Liver (tissue), 9 donors: ENCODE data around the gene PTPRD. TPM values are rescaled to one million over a fixed set of nuclear protein-coding genes. Genes with fewer than 3 reads are reported as not detected.

ENCODE experiments used
- DNase-seq: peaks from one replicate; pipeline ENCODE4 v3.0.0-alpha.2; 2017; ENCODE audit warnings: low spot score
- H3K27ac ChIP-seq, 2 donors: one replicate each; pipeline ENCODE4 v1.7.0; 2013; ENCODE audit warnings: inconsistent platforms in 2 of 2, low read length in 2 of 2, control low read depth in 1 of 2, low read depth in 1 of 2, mild to moderate bottlenecking in 1 of 2
- H3K27me3 ChIP-seq, 4 donors: one replicate each; pipeline versions ENCODE4 v1.6.1 to v1.7.0; 2013; ENCODE audit warnings: low read length in 3 of 4, inconsistent platforms in 1 of 4, mild to moderate bottlenecking in 1 of 4, moderate library complexity in 1 of 4; ENCODE audit not compliant: control insufficient read depth in 4 of 4, insufficient read depth in 4 of 4
- H3K36me3 ChIP-seq, 4 donors: one replicate each; pipeline versions ENCODE4 v1.6.1 to v1.7.0; 2013; ENCODE audit warnings: low read length in 3 of 4, mild to moderate bottlenecking in 3 of 4, low read depth in 1 of 4, moderate library complexity in 1 of 4; ENCODE audit not compliant: control insufficient read depth in 4 of 4, insufficient read depth in 3 of 4
- H3K4me1 ChIP-seq, 4 donors: one replicate each; pipeline versions ENCODE4 v1.6.1 to v1.7.0; 2013; ENCODE audit warnings: low read length in 3 of 4, mild to moderate bottlenecking in 3 of 4, moderate library complexity in 1 of 4; ENCODE audit not compliant: control insufficient read depth in 4 of 4, insufficient read depth in 4 of 4
- H3K4me3 ChIP-seq, 3 donors: one replicate each; pipeline versions ENCODE4 v1.6.1 to v1.7.0; 2013; ENCODE audit warnings: low read length in 3 of 3, control low read depth in 1 of 3, low read depth in 1 of 3, mild to moderate bottlenecking in 1 of 3
- H3K9ac ChIP-seq, 2 donors: one replicate each; pipeline ENCODE4 v1.7.0; 2013; ENCODE audit warnings: low read length in 2 of 2, mild to moderate bottlenecking in 2 of 2, moderate library complexity in 2 of 2, control low read depth in 1 of 2, low read depth in 1 of 2
- H3K9me3 ChIP-seq, 4 donors: one replicate each; pipeline versions ENCODE4 v1.6.1 to v1.7.0; 2013; ENCODE audit warnings: low read length in 3 of 4; ENCODE audit not compliant: control insufficient read depth in 4 of 4
- EGR1 ChIP-seq, 2 donors: IDR thresholded peaks; 2 replicates each; pipeline ENCODE4 v1.6.1; 2016 to 2018; ENCODE audit warnings: antibody characterized with exemption in 2 of 2, low read depth in 2 of 2
- FOXA1 ChIP-seq: IDR thresholded peaks from 2 replicates; pipeline ENCODE4 v1.6.1; 2016; ENCODE audit warnings: antibody characterized with exemption
- FOXA2 ChIP-seq: IDR thresholded peaks from 2 replicates; pipeline ENCODE4 v1.6.1; 2016; ENCODE audit warnings: antibody characterized with exemption
- GABPA ChIP-seq, 2 donors: IDR thresholded peaks in 1 of 2; conservative IDR thresholded peaks in 1 of 2; 2 replicates each; pipeline ENCODE4 v1.6.1; 2016; ENCODE audit warnings: antibody characterized with exemption in 2 of 2, mild to moderate bottlenecking in 1 of 2, moderate library complexity in 1 of 2
- HNF4A ChIP-seq, 2 donors: conservative IDR thresholded peaks; 2 replicates each; pipeline ENCODE4 v1.6.1; 2016; ENCODE audit warnings: antibody characterized with exemption in 2 of 2, mild to moderate bottlenecking in 2 of 2
- HNF4G ChIP-seq: IDR thresholded peaks from 2 replicates; pipeline ENCODE4 v1.6.1; 2016; ENCODE audit warnings: antibody characterized with exemption
- JUND ChIP-seq, 2 donors: IDR thresholded peaks; 2 replicates each; pipeline ENCODE4 v1.6.1; 2016; ENCODE audit warnings: antibody characterized with exemption in 2 of 2
- NR2F2 ChIP-seq: IDR thresholded peaks from 2 replicates; pipeline ENCODE4 v1.6.1; 2016; ENCODE audit warnings: antibody characterized with exemption
- RXRA ChIP-seq, 2 donors: IDR thresholded peaks; 2 replicates each; pipeline ENCODE4 v1.6.1; 2017 to 2018; ENCODE audit warnings: antibody characterized with exemption in 2 of 2, mild to moderate bottlenecking in 1 of 2
- SP1 ChIP-seq: IDR thresholded peaks from 2 replicates; pipeline ENCODE4 v1.6.1; 2018; ENCODE audit warnings: antibody characterized with exemption, mild to moderate bottlenecking
- TAF1 ChIP-seq: conservative IDR thresholded peaks from 2 replicates; pipeline ENCODE4 v1.6.1; 2016; ENCODE audit warnings: antibody characterized with exemption, mild to moderate bottlenecking
- YY1 ChIP-seq: IDR thresholded peaks from 2 replicates; pipeline ENCODE4 v1.6.1; 2016; ENCODE audit warnings: antibody characterized with exemption, mild to moderate bottlenecking
- WGBS: extraction: QIAGEN DNeasy Blood & Tissue Kit; methylation state at CpG from one replicate; pipeline ENCODE4 v1.1.7; 2013; 5-methylcytosine and 5-hydroxymethylcytosine counted together
- polyA plus RNA-seq, 2 donors: library from polyadenylated mRNA; stranded (reverse) in 1 of 2; unstranded in 1 of 2; fragments of 200-250 nt in 1 of 2; fragments of >200 nt in 1 of 2; fragmentation: Nextera tagmentation in 1 of 2; extraction: Ambion mirVana in 1 of 2; gene quantifications; one replicate each; pipeline versions ENCODE4 v1.2.1 to v1.2.3, GENCODE V29; 2013 to 2015
- total RNA-seq, 2 donors: library from RNA; depleted of rRNA; stranded (reverse); fragments of >200 nt; gene quantifications; one replicate each; pipeline ENCODE4 v1.2.3, GENCODE V29; 2014
- TF ChIP-seq, protein P1 (sequence below): IDR thresholded peaks from 2 replicates; pipeline ENCODE4 v1.6.1; 2016; ENCODE audit warnings: antibody characterized with exemption, mild to moderate bottlenecking
- TF ChIP-seq, protein P2 (sequence below): IDR thresholded peaks from 2 replicates; pipeline ENCODE4 v1.6.1; 2016; ENCODE audit warnings: antibody characterized with exemption
- TF ChIP-seq, protein P3 (sequence below): fragments of 150-350 bp; IDR thresholded peaks from 2 replicates; pipeline ENCODE4 v1.5.1; 2017; ENCODE audit warnings: improper control_type of control experiment, low read depth, low read length; ENCODE audit not compliant: missing input control
- TF ChIP-seq, protein P4 (sequence below): IDR thresholded peaks from 2 replicates; pipeline ENCODE4 v1.6.1; 2016; ENCODE audit warnings: antibody characterized with exemption
- donor health status: healthy.
- donor health status: healthy.
- donor health status: healthy.
- donor health status: healthy.
- donor health status: healthy.

PTPRD gene
- total and polyA plus RNA-seq, 4 donors: 0.78 to 34.2 (median 4.7) TPM

DNA sequence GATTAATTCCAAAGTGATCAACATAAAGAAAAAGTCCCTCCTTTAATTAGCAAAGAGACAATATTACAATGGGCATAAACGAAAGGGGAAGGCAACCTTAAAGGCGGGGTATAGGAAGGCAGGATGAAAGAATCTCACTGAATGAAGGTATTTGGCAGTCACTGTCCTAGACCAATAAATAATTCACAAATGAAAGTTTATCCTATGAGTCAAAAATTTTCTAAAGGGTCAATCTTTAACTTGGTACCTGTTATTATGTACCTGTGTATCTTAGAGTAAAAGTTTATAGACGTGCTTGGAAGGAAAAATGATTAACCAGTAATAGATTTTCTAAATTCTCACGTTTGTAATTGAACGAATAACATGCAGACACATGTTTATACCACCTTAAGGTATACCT, 1867.5 kb downstream of the PTPRD start:
- no peak for TF ChIP-seq HNF4G
- TF ChIP-seq FOXA1: no peak
- TF ChIP-seq GABPA (IDR thresholded peaks at IDR 0.05 in 1 of 2, conservative IDR thresholded peaks at IDR 0.05 in 1 of 2): no peak
- no peak for TF ChIP-seq FOXA2
- no peak for TF ChIP-seq TAF1
- TF ChIP-seq YY1: no peak
- TF ChIP-seq NR2F2: no peak
- no peak for TF ChIP-seq SP1
- TF ChIP-seq, protein P1, sequence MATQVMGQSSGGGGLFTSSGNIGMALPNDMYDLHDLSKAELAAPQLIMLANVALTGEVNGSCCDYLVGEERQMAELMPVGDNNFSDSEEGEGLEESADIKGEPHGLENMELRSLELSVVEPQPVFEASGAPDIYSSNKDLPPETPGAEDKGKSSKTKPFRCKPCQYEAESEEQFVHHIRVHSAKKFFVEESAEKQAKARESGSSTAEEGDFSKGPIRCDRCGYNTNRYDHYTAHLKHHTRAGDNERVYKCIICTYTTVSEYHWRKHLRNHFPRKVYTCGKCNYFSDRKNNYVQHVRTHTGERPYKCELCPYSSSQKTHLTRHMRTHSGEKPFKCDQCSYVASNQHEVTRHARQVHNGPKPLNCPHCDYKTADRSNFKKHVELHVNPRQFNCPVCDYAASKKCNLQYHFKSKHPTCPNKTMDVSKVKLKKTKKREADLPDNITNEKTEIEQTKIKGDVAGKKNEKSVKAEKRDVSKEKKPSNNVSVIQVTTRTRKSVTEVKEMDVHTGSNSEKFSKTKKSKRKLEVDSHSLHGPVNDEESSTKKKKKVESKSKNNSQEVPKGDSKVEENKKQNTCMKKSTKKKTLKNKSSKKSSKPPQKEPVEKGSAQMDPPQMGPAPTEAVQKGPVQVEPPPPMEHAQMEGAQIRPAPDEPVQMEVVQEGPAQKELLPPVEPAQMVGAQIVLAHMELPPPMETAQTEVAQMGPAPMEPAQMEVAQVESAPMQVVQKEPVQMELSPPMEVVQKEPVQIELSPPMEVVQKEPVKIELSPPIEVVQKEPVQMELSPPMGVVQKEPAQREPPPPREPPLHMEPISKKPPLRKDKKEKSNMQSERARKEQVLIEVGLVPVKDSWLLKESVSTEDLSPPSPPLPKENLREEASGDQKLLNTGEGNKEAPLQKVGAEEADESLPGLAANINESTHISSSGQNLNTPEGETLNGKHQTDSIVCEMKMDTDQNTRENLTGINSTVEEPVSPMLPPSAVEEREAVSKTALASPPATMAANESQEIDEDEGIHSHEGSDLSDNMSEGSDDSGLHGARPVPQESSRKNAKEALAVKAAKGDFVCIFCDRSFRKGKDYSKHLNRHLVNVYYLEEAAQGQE: no peak
- TF ChIP-seq HNF4A (conservative IDR thresholded peaks at IDR 0.05): no peak
- TF ChIP-seq, protein P2, sequence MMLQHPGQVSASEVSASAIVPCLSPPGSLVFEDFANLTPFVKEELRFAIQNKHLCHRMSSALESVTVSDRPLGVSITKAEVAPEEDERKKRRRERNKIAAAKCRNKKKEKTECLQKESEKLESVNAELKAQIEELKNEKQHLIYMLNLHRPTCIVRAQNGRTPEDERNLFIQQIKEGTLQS: no peak
- TF ChIP-seq, protein P3, sequence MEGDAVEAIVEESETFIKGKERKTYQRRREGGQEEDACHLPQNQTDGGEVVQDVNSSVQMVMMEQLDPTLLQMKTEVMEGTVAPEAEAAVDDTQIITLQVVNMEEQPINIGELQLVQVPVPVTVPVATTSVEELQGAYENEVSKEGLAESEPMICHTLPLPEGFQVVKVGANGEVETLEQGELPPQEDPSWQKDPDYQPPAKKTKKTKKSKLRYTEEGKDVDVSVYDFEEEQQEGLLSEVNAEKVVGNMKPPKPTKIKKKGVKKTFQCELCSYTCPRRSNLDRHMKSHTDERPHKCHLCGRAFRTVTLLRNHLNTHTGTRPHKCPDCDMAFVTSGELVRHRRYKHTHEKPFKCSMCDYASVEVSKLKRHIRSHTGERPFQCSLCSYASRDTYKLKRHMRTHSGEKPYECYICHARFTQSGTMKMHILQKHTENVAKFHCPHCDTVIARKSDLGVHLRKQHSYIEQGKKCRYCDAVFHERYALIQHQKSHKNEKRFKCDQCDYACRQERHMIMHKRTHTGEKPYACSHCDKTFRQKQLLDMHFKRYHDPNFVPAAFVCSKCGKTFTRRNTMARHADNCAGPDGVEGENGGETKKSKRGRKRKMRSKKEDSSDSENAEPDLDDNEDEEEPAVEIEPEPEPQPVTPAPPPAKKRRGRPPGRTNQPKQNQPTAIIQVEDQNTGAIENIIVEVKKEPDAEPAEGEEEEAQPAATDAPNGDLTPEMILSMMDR: no peak
- TF ChIP-seq EGR1 (IDR thresholded peaks at IDR 0.05; ENCODE audit: low read depth in 2 of 2): no peak
- Histone ChIP-seq H3K36me3 (no peaks in the 10 kb centered on the region), H3K4me1 (peaks cover 0 to 12% (median 1%) of the 10 kb centered on the region in 4 donors), H3K4me3 (no peak overlapping the region), H3K27ac (no peak overlapping the region), H3K9me3 (no peaks in the 10 kb centered on the region), H3K9ac (no peak overlapping the region), H3K27me3 (no peaks in the 10 kb centered on the region)
- no peak for DNase-seq
- 41% methylated on average over 5 of the region's 5 CpGs for WGBS

DNA sequence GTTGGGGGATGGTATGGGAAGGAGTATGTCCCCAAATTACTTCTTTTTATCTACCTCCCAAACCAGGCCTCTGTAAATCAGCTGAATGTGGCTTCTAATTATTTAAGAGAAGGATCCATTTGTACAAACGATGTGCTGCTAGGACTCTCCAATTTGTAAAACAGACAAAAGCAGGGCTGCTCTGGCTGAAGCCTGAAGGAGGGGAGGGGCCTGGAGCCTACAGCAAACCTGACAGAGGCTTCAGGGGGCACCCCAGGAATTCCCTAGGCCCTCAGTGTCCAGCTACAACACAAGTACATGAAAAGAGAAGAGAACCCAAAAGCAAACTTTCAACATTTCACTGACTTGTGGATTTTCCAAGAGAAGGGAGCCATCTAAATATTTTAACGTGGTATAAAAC, 1873.9 kb downstream of the PTPRD start:
- TF ChIP-seq YY1 (no peak), RXRA (IDR thresholded peaks at IDR 0.05) (no peak), FOXA2 (no peak), NR2F2 (no peak), EGR1 (IDR thresholded peaks at IDR 0.05; ENCODE audit: low read depth in 2 of 2) (no peak), JUND (IDR thresholded peaks at IDR 0.05) (no peak), FOXA1 (no peak), TAF1 (no peak)
- TF ChIP-seq, protein P4, sequence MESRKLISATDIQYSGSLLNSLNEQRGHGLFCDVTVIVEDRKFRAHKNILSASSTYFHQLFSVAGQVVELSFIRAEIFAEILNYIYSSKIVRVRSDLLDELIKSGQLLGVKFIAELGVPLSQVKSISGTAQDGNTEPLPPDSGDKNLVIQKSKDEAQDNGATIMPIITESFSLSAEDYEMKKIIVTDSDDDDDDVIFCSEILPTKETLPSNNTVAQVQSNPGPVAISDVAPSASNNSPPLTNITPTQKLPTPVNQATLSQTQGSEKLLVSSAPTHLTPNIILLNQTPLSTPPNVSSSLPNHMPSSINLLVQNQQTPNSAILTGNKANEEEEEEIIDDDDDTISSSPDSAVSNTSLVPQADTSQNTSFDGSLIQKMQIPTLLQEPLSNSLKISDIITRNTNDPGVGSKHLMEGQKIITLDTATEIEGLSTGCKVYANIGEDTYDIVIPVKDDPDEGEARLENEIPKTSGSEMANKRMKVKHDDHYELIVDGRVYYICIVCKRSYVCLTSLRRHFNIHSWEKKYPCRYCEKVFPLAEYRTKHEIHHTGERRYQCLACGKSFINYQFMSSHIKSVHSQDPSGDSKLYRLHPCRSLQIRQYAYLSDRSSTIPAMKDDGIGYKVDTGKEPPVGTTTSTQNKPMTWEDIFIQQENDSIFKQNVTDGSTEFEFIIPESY: no peak
- TF ChIP-seq, protein P2: no peak
- 65% methylated on average over 2 of the region's 2 CpGs for WGBS

More for the DNA sequence above, 1873.9 kb downstream of the PTPRD start:
- Histone ChIP-seq H3K9ac (no peak overlapping the region), H3K27me3 (no peaks in the 10 kb centered on the region), H3K4me3 (no peak overlapping the region), H3K27ac (no peak overlapping the region), H3K36me3 (no peaks in the 10 kb centered on the region), H3K9me3 (no peaks in the 10 kb centered on the region), H3K4me1 (peaks cover 0 to 6% (median 0%) of the 10 kb centered on the region in 4 donors)
- DNase-seq: no peak
